HEK293 (cell line): Measurements from ENCODE around the gene ANXA7.

ENCODE experiments used
- CTCF ChIA-PET: fragments of 350-600 bp; formaldehyde crosslinking; extraction: SDS; loops from one replicate; lab custom pipeline; 2021; ENCODE audit warnings: antibody characterized with exemption; lab: Yijun Ruan, JAX
- POLR2A ChIA-PET: fragments of 300-600 bp; formaldehyde crosslinking; extraction: SDS; loops from one replicate; lab custom pipeline; 2020; ENCODE audit warnings: antibody characterized with exemption, inconsistent platforms; lab: Yijun Ruan, JAX
- H3K27ac ChIP-seq: fragments of 200-500 bp; sonication (Bioruptor generic); 2 replicates; pipeline ENCODE4 v1.5.1; 2014; ENCODE audit warnings: low read depth, low read length, control low read depth, inconsistent platforms; ENCODE audit errors: extremely low read depth
- H3K36me3 ChIP-seq, 2 experiments: fragments of 200-500 bp in 1 of 2; sonication (Bioruptor generic) in 1 of 2; 1 replicate in 1 of 2; 2 replicates in 1 of 2; pipeline ENCODE4 v1.5.1; 2014 to 2017; ENCODE audit warnings: inconsistent platforms in 2 of 2, low read length in 2 of 2; ENCODE audit not compliant: control insufficient read depth in 2 of 2, insufficient read depth in 1 of 2
- H3K4me1 ChIP-seq: fragments of 200-500 bp; sonication (Bioruptor generic); 2 replicates; pipeline ENCODE4 v1.5.1; 2014; ENCODE audit warnings: mild to moderate bottlenecking, low read length, inconsistent platforms; ENCODE audit not compliant: control insufficient read depth, insufficient read depth
- H3K4me3 ChIP-seq: 2 replicates; pipeline ENCODE4 v1.5.1; 2011; ENCODE audit warnings: low read depth, mild to moderate bottlenecking, control low read depth, low read length, moderate library complexity
- H3K9me3 ChIP-seq: fragments of 200-500 bp; sonication (Bioruptor generic); 2 replicates; pipeline ENCODE4 v1.5.1; 2014; ENCODE audit warnings: low read depth, low read length, inconsistent platforms; ENCODE audit not compliant: control insufficient read depth, insufficient read depth
- AEBP2 ChIP-seq: fragments of 450-650 bp; formaldehyde crosslinking; IDR thresholded peaks from 2 replicates; pipeline ENCODE4 v1.5.1; 2016; ENCODE audit warnings: missing biosample characterization, missing genetic modification characterization, borderline replicate concordance
- GFI1B ChIP-seq: fragments of 450-650 bp; formaldehyde crosslinking; IDR thresholded peaks from 2 replicates; pipeline ENCODE4 v1.5.1; 2016; ENCODE audit warnings: missing biosample characterization, missing genetic modification characterization
- GLIS1 ChIP-seq: fragments of 450-650 bp; formaldehyde crosslinking; IDR thresholded peaks from 2 replicates; pipeline ENCODE4 v1.5.1; 2016; ENCODE audit warnings: missing biosample characterization, missing genetic modification characterization
- SP2 ChIP-seq: fragments of 450-650 bp; formaldehyde crosslinking; IDR thresholded peaks from 2 replicates; pipeline ENCODE4 v1.5.1; 2016; ENCODE audit warnings: missing biosample characterization, missing genetic modification characterization
- YY1 ChIP-seq: fragments of 450-650 bp; formaldehyde crosslinking; IDR thresholded peaks from 2 replicates; pipeline ENCODE4 v1.5.1; 2018; ENCODE audit warnings: missing biosample characterization, missing genetic modification characterization
- ZBTB17 ChIP-seq: fragments of 450-650 bp; formaldehyde crosslinking; IDR thresholded peaks from 2 replicates; pipeline ENCODE4 v1.5.1; 2016; ENCODE audit warnings: missing biosample characterization, missing genetic modification characterization
- ZBTB8A ChIP-seq: fragments of 450-650 bp; formaldehyde crosslinking; IDR thresholded peaks from 2 replicates; pipeline ENCODE4 v1.5.1; 2016; ENCODE audit warnings: missing biosample characterization, missing genetic modification characterization
- ZFP41 ChIP-seq: fragments of 450-650 bp; formaldehyde crosslinking; IDR thresholded peaks from 2 replicates; pipeline ENCODE4 v1.5.1; 2016; ENCODE audit warnings: missing biosample characterization, missing genetic modification characterization, borderline replicate concordance
- ZIC2 ChIP-seq: fragments of 450-650 bp; formaldehyde crosslinking; IDR thresholded peaks from 2 replicates; pipeline ENCODE4 v1.5.1; 2016; ENCODE audit warnings: missing biosample characterization, missing genetic modification characterization
- ZNF138 ChIP-seq: fragments of 450-650 bp; formaldehyde crosslinking; IDR thresholded peaks from 2 replicates; pipeline ENCODE4 v1.5.1; 2016; ENCODE audit warnings: missing biosample characterization, missing genetic modification characterization, borderline replicate concordance
- ZNF24 ChIP-seq: fragments of 450-650 bp; formaldehyde crosslinking; IDR thresholded peaks from 2 replicates; pipeline ENCODE4 v1.5.1; 2016; ENCODE audit warnings: missing biosample characterization, missing genetic modification characterization
- ZNF350 ChIP-seq: fragments of 450-650 bp; formaldehyde crosslinking; IDR thresholded peaks from 2 replicates; pipeline ENCODE4 v1.5.0; 2017; ENCODE audit warnings: missing biosample characterization, mild to moderate bottlenecking, missing genetic modification characterization
- TF ChIP-seq, protein P1 (sequence below): fragments of 450-650 bp; formaldehyde crosslinking; IDR thresholded peaks from 2 replicates; pipeline ENCODE4 v1.5.1; 2016; ENCODE audit warnings: missing biosample characterization, missing genetic modification characterization
- TF ChIP-seq, protein P2 (sequence below): fragments of 450-650 bp; formaldehyde crosslinking; IDR thresholded peaks from 2 replicates; pipeline ENCODE4 v1.5.1; 2016; ENCODE audit warnings: missing biosample characterization, missing genetic modification characterization
- TF ChIP-seq, protein P3 (sequence below): fragments of 450-650 bp; formaldehyde crosslinking; IDR thresholded peaks from 2 replicates; pipeline ENCODE4 v1.5.1; 2016; ENCODE audit warnings: missing biosample characterization, missing genetic modification characterization
- TF ChIP-seq, protein P4 (sequence below): fragments of 450-650 bp; formaldehyde crosslinking; IDR thresholded peaks from 2 replicates; pipeline ENCODE4 v1.5.1; 2016; ENCODE audit warnings: missing biosample characterization, missing genetic modification characterization
- TF ChIP-seq, protein P5 (sequence below): fragments of 450-650 bp; formaldehyde crosslinking; IDR thresholded peaks from 2 replicates; pipeline ENCODE4 v1.5.1; 2016; ENCODE audit warnings: missing biosample characterization, missing genetic modification characterization, low read depth

ANXA7 gene

DNA sequence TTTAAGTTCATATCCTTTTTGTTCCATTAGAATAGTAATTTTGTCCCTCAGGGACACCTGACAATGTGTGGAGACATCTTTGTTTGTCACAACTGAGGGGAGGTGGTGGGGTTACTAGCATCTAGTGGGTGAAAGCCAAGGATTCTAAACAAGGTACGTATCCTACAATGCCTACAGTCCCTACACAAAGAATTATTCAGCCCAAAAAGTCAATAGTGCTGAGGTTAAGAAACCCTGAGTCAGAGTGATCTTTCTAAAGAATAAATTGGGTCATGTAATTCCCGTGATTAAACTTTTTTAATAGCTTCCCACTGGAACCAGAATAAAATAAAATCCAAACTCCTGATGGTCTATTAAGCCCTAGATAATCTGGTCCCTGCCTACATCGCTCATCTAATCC, 2.7 kb upstream of the ANXA7 start:
- no peaks in the 10 kb centered on the region for H3K9me3 ChIP-seq
- TF ChIP-seq AEBP2 (no peak), GFI1B (no peak), SP2 (tag by site-specific recombination) (no peak), ZNF24 (tag by site-specific recombination) (no peak)
- TF ChIP-seq, protein P1, sequence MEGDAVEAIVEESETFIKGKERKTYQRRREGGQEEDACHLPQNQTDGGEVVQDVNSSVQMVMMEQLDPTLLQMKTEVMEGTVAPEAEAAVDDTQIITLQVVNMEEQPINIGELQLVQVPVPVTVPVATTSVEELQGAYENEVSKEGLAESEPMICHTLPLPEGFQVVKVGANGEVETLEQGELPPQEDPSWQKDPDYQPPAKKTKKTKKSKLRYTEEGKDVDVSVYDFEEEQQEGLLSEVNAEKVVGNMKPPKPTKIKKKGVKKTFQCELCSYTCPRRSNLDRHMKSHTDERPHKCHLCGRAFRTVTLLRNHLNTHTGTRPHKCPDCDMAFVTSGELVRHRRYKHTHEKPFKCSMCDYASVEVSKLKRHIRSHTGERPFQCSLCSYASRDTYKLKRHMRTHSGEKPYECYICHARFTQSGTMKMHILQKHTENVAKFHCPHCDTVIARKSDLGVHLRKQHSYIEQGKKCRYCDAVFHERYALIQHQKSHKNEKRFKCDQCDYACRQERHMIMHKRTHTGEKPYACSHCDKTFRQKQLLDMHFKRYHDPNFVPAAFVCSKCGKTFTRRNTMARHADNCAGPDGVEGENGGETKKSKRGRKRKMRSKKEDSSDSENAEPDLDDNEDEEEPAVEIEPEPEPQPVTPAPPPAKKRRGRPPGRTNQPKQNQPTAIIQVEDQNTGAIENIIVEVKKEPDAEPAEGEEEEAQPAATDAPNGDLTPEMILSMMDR (tag by site-specific recombination), result no peak
- TF ChIP-seq, protein P2, sequence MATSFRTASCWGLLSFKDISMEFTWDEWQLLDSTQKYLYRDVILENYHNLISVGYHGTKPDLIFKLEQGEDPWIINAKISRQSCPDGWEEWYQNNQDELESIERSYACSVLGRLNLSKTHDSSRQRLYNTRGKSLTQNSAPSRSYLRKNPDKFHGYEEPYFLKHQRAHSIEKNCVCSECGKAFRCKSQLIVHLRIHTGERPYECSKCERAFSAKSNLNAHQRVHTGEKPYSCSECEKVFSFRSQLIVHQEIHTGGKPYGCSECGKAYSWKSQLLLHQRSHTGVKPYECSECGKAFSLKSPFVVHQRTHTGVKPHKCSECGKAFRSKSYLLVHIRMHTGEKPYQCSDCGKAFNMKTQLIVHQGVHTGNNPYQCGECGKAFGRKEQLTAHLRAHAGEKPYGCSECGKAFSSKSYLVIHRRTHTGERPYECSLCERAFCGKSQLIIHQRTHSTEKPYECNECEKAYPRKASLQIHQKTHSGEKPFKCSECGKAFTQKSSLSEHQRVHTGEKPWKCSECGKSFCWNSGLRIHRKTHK (tag by site-specific recombination), result no peak
- TF ChIP-seq, protein P3, sequence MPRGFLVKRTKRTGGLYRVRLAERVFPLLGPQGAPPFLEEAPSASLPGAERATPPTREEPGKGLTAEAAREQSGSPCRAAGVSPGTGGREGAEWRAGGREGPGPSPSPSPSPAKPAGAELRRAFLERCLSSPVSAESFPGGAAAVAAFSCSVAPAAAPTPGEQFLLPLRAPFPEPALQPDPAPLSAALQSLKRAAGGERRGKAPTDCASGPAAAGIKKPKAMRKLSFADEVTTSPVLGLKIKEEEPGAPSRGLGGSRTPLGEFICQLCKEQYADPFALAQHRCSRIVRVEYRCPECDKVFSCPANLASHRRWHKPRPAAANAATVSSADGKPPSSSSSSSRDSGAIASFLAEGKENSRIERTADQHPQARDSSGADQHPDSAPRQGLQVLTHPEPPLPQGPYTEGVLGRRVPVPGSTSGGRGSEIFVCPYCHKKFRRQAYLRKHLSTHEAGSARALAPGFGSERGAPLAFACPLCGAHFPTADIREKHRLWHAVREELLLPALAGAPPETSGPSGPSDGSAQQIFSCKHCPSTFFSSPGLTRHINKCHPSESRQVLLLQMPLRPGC (tag by site-specific recombination), result no peak
- TF ChIP-seq, all 188 proteins: peak for 0
- ChIA-PET CTCF (no interaction called here), POLR2A (interaction anchor here (0.6 kb wide), 1 partner anchor 10 kb away, joined by 3 read pairs; no protein-coding TSS in a partner anchor)
- Histone ChIP-seq H3K4me3 (no peak overlapping the region), H3K27ac (no peak overlapping the region), H3K4me1 (no peaks in the 10 kb centered on the region), H3K36me3 (no peaks in the 10 kb centered on the region)

DNA sequence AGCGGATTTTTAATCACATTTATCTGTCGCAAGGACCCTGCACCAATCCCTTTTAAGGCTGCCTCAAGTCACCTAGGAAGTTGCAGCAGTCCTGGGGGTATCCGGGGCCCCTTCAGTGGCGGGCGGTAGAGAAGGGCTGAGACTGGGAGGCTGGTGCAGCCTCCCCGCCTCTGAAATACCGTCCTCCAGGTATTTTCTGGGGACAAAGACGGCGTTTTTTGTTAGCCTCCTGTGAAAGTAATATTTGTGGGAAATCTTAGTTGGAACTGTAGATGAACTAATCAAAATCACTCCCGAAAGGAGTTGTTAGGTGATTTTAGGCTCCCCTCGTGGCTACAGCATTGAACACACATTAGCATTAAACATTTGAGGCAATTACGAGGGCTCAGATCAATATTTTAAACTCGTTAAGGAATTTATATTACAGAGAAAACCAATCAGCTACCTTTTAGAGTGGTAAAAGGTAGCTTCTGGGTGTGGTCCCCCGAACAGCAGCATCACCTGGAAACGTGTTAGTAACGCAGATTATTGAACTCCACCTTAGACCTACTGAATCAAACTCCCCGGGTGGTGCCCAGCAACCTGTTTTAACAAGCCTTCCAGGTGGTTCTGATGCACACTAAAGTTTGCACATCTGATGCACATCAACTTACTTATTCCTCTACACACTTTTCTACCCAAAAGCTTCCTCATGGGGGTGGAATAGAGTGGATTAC, 530 bp upstream of the ANXA7 start:
- POLR2A ChIA-PET, result interaction anchor here (1.1 to 3.2 kb wide), 3 partner anchors 56 to 167 kb away, joined by 3 to 22 read pairs (median 15); partner anchors contain the start of genes CFAP70, DNAJC9 and PPP3CB
- no peak overlapping the region; the same call in 1 of the 2 replicates for H3K27ac ChIP-seq

GRCh38 chr10:73413108-73413527, 740 bp downstream of the ANXA7 start:
- Histone ChIP-seq H3K36me3 (no peaks in the 10 kb centered on the region; a peak in 1 of 3 replicates), H3K4me1 (no peaks in the 10 kb centered on the region), H3K4me3 (peak overlapping the region; percentile 99), H3K9me3 (no peaks in the 10 kb centered on the region), H3K27ac (peak overlapping the region; percentile 83)
- CTCF ChIA-PET, result no interaction called here
- TF ChIP-seq GFI1B, result peak; percentile 93
- TF ChIP-seq, protein P4, sequence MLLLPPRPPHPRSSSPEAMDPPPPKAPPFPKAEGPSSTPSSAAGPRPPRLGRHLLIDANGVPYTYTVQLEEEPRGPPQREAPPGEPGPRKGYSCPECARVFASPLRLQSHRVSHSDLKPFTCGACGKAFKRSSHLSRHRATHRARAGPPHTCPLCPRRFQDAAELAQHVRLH (tag by site-specific recombination), result 0 out of 2 replicates have a peak, but pooled peaks have one; percentile 23
- TF ChIP-seq ZFP41 (tag by site-specific recombination), result no peak
- TF ChIP-seq, protein P5, sequence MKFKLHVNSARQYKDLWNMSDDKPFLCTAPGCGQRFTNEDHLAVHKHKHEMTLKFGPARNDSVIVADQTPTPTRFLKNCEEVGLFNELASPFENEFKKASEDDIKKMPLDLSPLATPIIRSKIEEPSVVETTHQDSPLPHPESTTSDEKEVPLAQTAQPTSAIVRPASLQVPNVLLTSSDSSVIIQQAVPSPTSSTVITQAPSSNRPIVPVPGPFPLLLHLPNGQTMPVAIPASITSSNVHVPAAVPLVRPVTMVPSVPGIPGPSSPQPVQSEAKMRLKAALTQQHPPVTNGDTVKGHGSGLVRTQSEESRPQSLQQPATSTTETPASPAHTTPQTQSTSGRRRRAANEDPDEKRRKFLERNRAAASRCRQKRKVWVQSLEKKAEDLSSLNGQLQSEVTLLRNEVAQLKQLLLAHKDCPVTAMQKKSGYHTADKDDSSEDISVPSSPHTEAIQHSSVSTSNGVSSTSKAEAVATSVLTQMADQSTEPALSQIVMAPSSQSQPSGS, result peak; percentile 7; the same call in 1 of the 2 replicates
- no peak for TF ChIP-seq ZNF138 (tag by site-specific recombination)
- 0 out of 2 replicates have a peak, but pooled peaks have one; percentile 29 for TF ChIP-seq YY1
- peak; percentile 86 for TF ChIP-seq ZBTB17
- POLR2A ChIA-PET, result interaction anchor here (0.6 to 3.2 kb wide), 6 partner anchors 15 to 179 kb away, joined by 3 to 22 read pairs (median 3); partner anchors contain the start of genes CFAP70, DNAJC9 and PPP3CB

More for the DNA sequence above, 530 bp upstream of the ANXA7 start:
- CTCF ChIA-PET, result interaction anchor here (0.6 kb wide), 1 partner anchor 11 kb away, joined by 4 read pairs; no protein-coding TSS in a partner anchor
- H3K4me3 ChIP-seq, result peak overlapping the region; percentile 99
- no peaks in the 10 kb centered on the region for H3K4me1 ChIP-seq
- no peaks in the 10 kb centered on the region; a peak in 1 of 3 replicates for H3K36me3 ChIP-seq
- TF ChIP-seq ZNF350, result no peak
- TF ChIP-seq GLIS1 (tag by site-specific recombination), result peak; percentile 8; the same call in 1 of the 2 replicates
- TF ChIP-seq ZBTB8A (tag by site-specific recombination), result peak; percentile 5
- 0 out of 2 replicates have a peak, but pooled peaks have one; percentile 6 for TF ChIP-seq ZIC2 (tag by site-specific recombination)
- H3K9me3 ChIP-seq, result no peaks in the 10 kb centered on the region
